Activated naive CD4-positive, alpha-beta T cell treated with anti-CD3 and anti-CD28 coated beads, Interleukin-2, amount 50 U/mL, for 16 hours (primary cell): ENCODE results near the gene SUGP2.
"Not testable (repeated sequence)": the region's sequence is repeated elsewhere in the genome, so short reads cannot be mapped to it uniquely, and the experiment has no call there.

ENCODE experiments used
- DNase-seq: peaks from one replicate; pipeline ENCODE4 v3.0.0-alpha.2; 2020

The SUGP2 gene

GRCh38 chr19:18987456-18987855 lies 45.9 kb downstream of the SUGP2 start:
- DNase-seq = no peak

GRCh38 chr19:18985257-18985656 lies 48.1 kb downstream of the SUGP2 start:
- DNase-seq = no peak

GRCh38 chr19:18984251-18984650 lies 49.1 kb downstream of the SUGP2 start:
- DNase-seq = no peak

- no peak for DNase-seq
These were observed 50.6 kb downstream of the SUGP2 start for GRCh38 chr19:18982669-18983068.

DNA sequence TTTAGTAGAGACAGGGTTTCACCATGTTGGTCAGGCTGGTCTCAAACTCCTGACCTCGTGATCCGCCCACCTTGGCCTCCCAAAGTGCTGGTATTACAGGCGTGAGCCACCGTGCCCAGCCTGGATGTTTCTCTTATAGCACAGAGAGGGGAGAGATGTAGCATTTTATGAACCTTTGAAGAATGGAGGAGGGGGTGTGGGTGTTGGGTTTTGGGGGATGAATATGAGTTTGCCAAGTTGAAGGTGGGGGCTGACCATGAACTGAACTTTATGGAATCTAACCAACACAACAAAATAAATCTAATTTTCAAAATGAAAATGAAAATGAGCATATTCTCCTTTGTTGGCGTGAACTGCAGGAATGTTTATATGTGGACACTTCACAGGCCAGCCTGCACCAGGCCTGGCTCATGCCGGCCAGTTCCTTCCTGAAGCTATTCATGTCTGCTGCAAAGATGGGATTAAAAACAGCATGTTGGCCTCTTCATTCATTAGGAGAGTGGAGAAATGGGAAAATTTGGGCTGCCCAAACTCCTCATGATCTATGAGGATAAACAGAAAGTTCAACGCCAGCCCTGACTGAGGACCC lies 52.8 kb downstream of the SUGP2 start:
- no peak for DNase-seq

- DNase-seq = no peak
These were observed 54.7 kb downstream of the SUGP2 start for GRCh38 chr19:18978616-18979015.

GRCh38 chr19:18975869-18976268 lies 57.4 kb downstream of the SUGP2 start:
- DNase-seq = no peak

DNA sequence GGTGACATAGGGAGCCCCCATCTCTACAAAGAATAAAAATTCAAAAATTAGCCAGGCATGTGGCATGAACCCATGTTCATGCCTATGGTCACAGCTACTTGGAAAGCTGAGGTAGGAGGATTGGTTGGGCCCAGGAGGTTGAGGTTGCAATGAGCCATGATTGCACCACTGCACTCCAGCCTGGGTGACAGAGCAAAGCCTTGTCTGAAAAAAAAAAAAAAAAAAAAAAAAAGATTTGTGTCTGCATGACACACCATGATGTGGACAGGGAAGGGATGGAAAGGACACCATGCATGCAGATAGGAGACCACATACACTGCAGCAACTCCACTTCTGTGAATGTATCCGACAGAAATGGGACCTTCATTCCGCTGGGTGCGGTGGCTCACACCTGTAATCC lies 58.3 kb downstream of the SUGP2 start:
- DNase-seq = no peak

GRCh38 chr19:18972851-18973250 lies 60.5 kb downstream of the SUGP2 start:
- DNase-seq = no peak

GRCh38 chr19:18972301-18972811 lies 61.0 kb downstream of the SUGP2 start:
- DNase-seq = no peak

DNA sequence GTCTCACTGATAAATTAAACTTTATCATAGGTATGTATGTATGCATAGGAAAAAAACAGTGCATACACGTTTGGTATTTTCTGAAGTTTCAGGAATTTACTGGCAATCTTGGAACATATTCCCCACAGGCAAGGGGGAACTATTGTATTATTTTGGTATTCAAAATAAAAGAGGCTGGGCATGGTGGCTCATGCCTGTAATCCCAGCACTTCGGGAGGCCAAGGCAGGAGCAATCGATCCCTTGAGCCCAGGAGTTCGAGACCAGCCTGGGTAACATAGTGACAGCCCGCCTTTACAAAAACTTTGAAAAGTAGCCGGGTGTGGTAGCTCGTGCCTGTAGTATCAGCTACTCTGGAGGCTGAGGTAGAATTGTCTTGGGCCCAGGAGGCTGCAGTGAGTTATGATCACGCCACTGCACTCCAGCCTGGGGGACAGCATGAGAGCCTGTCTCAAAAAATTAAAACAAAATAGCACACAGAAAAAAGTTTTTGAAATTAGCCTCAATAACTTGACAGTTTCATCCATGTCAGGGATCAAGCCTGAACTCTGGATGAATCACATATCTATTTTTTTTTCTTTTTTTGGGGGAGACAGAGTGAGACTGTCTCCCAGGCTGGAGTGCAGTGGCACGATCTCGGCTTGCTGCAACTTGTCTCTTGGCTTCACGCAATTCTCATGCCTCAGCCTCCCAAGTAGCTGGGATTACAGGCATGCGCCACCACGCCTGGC lies 63.2 kb downstream of the SUGP2 start:
- no peak for DNase-seq

- DNase-seq = no peak
These were observed 65.8 kb downstream of the SUGP2 start for GRCh38 chr19:18967358-18968146.

DNA sequence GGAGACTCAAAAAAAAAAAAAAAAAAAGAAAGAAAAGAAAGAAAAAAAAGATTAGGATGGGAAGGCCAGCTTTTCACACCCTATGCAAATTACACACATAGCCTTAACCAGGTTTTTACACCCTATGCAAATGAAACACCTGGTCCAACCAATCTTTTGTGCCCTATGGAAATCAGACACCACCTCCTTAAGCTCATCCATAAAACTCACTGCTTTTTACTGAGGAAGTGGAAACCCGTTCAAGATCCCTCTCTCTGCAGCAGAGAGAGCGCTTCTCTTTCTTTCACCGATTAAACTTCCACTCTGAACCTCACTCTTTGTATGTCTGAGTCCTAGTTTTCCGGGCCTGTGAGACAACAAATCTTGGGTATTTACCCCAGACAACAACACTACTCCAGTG lies 67.0 kb downstream of the SUGP2 start:
- no peak for DNase-seq

GRCh38 chr19:18964121-18964520 lies 69.2 kb downstream of the SUGP2 start:
- no peak for DNase-seq

DNA sequence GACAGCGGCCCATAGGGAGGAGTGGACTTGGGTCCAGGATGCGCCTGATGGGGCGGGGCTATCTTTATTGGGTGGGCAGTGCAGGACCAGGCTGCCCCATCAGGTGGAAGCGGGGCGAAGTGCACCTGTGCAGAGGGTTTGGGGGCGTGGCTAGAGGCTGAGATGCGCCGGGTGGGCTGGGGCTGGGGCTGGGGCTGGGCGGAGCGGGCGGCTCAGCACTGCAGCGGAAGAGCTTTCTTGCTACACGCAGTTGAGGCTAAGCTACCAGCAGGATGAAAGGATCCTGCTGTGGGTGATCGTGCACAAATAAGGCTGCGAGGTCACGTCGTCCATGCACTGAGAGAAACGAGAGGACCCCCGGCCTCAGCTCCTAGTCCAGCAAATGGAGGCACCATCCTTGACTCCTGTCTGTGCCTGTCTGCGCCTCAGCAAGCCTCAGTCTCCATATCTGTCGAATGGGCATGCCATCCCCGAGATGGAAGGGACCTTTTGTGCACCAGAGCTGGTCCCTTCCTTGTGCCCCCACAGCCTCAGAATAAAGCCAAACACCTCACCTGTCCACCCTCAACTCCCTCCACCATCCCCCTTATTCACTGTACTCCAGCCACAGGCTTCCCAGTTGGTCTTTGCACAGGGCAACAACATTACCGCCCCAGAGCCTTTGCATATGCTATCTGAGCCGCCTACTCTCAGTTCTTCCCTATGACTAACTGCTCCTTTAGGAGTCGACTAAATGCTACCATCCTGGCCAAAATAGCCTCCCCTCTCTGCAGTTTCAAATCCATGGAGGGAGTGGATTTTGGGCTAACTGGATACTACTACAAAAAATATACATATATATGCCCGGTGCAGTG lies 71.3 kb downstream of the SUGP2 start:
- DNase-seq = peak; percentile 22

DNA sequence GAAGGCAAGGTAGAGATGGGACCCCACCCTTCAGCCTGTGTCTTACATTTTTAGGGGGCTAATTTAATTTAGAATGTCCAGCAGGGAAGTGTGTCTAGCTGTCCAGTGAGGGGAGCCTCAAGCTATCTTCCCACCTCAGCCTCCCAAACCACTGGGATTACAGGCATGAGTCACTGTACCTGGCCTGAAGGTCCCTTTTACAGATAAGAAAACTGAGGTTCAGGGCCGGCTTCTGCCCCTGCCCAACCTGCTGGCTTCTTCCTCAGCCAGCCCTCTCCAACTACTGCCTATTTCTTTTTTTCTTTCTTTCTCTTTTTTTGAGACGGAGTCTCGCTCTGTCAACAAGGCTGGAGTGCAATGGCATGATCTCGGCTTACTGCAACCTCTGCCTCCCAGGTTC lies 72.9 kb downstream of the SUGP2 start:
- no peak for DNase-seq

DNA sequence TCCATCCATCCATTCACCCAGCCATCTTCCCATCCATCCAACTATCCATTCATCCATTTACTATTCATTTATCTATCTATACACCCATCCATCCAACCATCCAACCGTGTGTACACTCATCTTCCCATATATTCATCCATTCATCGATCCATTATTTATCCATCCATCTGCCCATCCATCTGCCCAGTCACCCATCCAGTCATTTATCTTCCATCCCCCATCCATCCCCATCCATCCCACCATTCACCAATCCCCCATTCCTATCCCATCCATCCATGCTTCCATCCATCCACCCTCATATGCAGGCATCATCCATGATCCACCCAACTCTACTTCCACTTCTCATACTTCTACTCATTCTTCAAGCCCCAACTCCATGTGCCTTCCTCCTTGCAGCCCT lies 78.3 kb downstream of the SUGP2 start:
- DNase-seq = no peak

- DNase-seq = no peak
These were observed 79.2 kb downstream of the SUGP2 start for GRCh38 chr19:18954094-18954493.

GRCh38 chr19:18952364-18953003 lies 80.8 kb downstream of the SUGP2 start:
- DNase-seq = not testable (repeated sequence)

- DNase-seq = no peak
These were observed 81.5 kb downstream of the SUGP2 start for GRCh38 chr19:18951721-18952281.

DNA sequence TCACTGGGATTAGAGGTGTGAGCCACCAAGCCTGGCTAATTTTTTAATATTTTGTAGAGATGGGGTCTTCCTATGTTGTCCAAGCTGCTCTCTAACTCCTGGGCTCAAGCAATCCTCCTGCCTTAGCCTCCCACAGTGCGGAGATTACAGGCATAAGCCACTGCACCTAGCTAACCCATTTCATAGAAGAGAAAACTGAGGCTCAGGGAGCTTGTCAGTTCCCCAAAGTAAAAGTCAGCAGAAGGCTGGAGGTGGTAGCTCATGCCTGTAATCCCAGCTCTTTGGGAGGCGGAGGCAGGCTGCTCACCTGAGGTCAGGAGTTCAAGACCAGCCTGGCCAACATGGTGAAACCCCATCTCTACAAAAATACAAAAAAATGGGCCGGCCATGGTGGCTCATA lies 83.5 kb downstream of the SUGP2 start:
- no peak for DNase-seq

- no peak for DNase-seq
These were observed 84.4 kb downstream of the SUGP2 start for GRCh38 chr19:18948976-18949356.
